T-helper 1 cell treated with Interleukin-12 subunit alpha and Interleukin-12 subunit beta and Interleukin-4 antibody, amounts not matched to agents 30 μg/mL and 1 μg/mL, for 36 hours (primary cell): ENCODE measurements around the gene WLS.
"Not testable (repeated sequence)": the region's sequence is repeated elsewhere in the genome, so short reads cannot be mapped to it uniquely, and the experiment has no call there.

Experiments used
- H3K27ac Mint-ChIP-seq: one replicate; pipeline ENCODE4 v1.8.0; 2021; ENCODE audit warnings: mild to moderate bottlenecking, mixed read lengths
- H3K27me3 Mint-ChIP-seq: one replicate; pipeline ENCODE4 v1.8.0; 2021; ENCODE audit warnings: low read depth, mixed read lengths
- H3K36me3 Mint-ChIP-seq: one replicate; pipeline ENCODE4 v1.8.0; 2021; ENCODE audit warnings: low read depth, mixed read lengths
- H3K4me1 Mint-ChIP-seq: one replicate; pipeline ENCODE4 v1.8.0; 2021; ENCODE audit warnings: low read depth, mixed read lengths
- H3K4me3 Mint-ChIP-seq: one replicate; pipeline ENCODE4 v1.8.0; 2021; ENCODE audit warnings: mild to moderate bottlenecking, moderate library complexity, mixed read lengths
- H3K9me3 Mint-ChIP-seq: one replicate; pipeline ENCODE4 v1.8.0; 2021; ENCODE audit warnings: mixed read lengths

Gene WLS

GRCh38 chr1:68232289-68233148 lies at the start of gene WLS:
WLS (minus strand) TSS chr1:68232523; CDS start chr1:68232299, 224 bp downstream.
- H3K27ac Mint-ChIP-seq = no peak within 1 kb of the TSS
- H3K36me3 Mint-ChIP-seq = no peaks in the 10 kb centered on the region
- H3K9me3 Mint-ChIP-seq = no peaks in the 10 kb centered on the region
- peaks cover 71% of the 10 kb centered on the region for H3K27me3 Mint-ChIP-seq
- no peak within 1 kb of the TSS for H3K4me3 Mint-ChIP-seq
- peaks cover 8% of the 10 kb centered on the region for H3K4me1 Mint-ChIP-seq

GRCh38 chr1:68280286-68280685 lies 48.0 kb upstream of the WLS start:
- H3K4me3 Mint-ChIP-seq = no peak overlapping the region
- H3K27ac Mint-ChIP-seq = no peak overlapping the region
- no peaks in the 10 kb centered on the region for H3K4me1 Mint-ChIP-seq
- no peaks in the 10 kb centered on the region for H3K27me3 Mint-ChIP-seq
- no peaks in the 10 kb centered on the region for H3K9me3 Mint-ChIP-seq
- H3K36me3 Mint-ChIP-seq = no peaks in the 10 kb centered on the region

- Mint-ChIP-seq H3K4me3 (no peak overlapping the region), H3K27ac (no peak overlapping the region), H3K4me1 (no peaks in the 10 kb centered on the region), H3K36me3 (no peaks in the 10 kb centered on the region), H3K27me3 (no peaks in the 10 kb centered on the region), H3K9me3 (no peaks in the 10 kb centered on the region)
These were observed 47.5 kb upstream of the WLS start for GRCh38 chr1:68279846-68280245.

- Mint-ChIP-seq H3K27ac (no peak overlapping the region), H3K9me3 (no peaks in the 10 kb centered on the region), H3K27me3 (no peaks in the 10 kb centered on the region), H3K4me1 (no peaks in the 10 kb centered on the region), H3K36me3 (no peaks in the 10 kb centered on the region), H3K4me3 (no peak overlapping the region)
These were observed 45.9 kb upstream of the WLS start for GRCh38 chr1:68278221-68278620.

- H3K9me3 Mint-ChIP-seq = no peaks in the 10 kb centered on the region
These were observed 44.1 kb upstream of the WLS start for GRCh38 chr1:68276448-68276847.

GRCh38 chr1:68273530-68273929 lies 41.2 kb upstream of the WLS start:
- no peaks in the 10 kb centered on the region for H3K27me3 Mint-ChIP-seq
- no peak overlapping the region for H3K4me3 Mint-ChIP-seq
- no peaks in the 10 kb centered on the region for H3K4me1 Mint-ChIP-seq
- no peaks in the 10 kb centered on the region for H3K9me3 Mint-ChIP-seq
- no peak overlapping the region for H3K27ac Mint-ChIP-seq
- H3K36me3 Mint-ChIP-seq = no peaks in the 10 kb centered on the region

More at GRCh38 chr1:68276448-68276847, 44.1 kb upstream of the WLS start:
- H3K4me3 Mint-ChIP-seq = no peak overlapping the region
- no peak overlapping the region for H3K27ac Mint-ChIP-seq
- no peaks in the 10 kb centered on the region for H3K36me3 Mint-ChIP-seq
- no peaks in the 10 kb centered on the region for H3K4me1 Mint-ChIP-seq
- H3K27me3 Mint-ChIP-seq = no peaks in the 10 kb centered on the region

- no peaks in the 10 kb centered on the region for H3K36me3 Mint-ChIP-seq
- H3K27me3 Mint-ChIP-seq = no peaks in the 10 kb centered on the region
- no peaks in the 10 kb centered on the region for H3K9me3 Mint-ChIP-seq
- H3K27ac Mint-ChIP-seq = no peak overlapping the region
- H3K4me3 Mint-ChIP-seq = no peak overlapping the region
- no peaks in the 10 kb centered on the region for H3K4me1 Mint-ChIP-seq
These were observed 39.3 kb upstream of the WLS start for GRCh38 chr1:68271596-68271995.

GRCh38 chr1:68270951-68271350 lies 38.6 kb upstream of the WLS start:
- Mint-ChIP-seq H3K4me1 (no peaks in the 10 kb centered on the region), H3K27me3 (no peaks in the 10 kb centered on the region), H3K27ac (no peak overlapping the region), H3K9me3 (no peaks in the 10 kb centered on the region), H3K4me3 (no peak overlapping the region), H3K36me3 (no peaks in the 10 kb centered on the region)

- Mint-ChIP-seq H3K4me3 (no peak overlapping the region), H3K36me3 (no peaks in the 10 kb centered on the region), H3K27ac (no peak overlapping the region), H3K4me1 (no peaks in the 10 kb centered on the region), H3K9me3 (no peaks in the 10 kb centered on the region), H3K27me3 (no peaks in the 10 kb centered on the region)
These were observed 37.5 kb upstream of the WLS start for GRCh38 chr1:68269637-68270430.

GRCh38 chr1:68268896-68269483 lies 36.7 kb upstream of the WLS start:
- no peaks in the 10 kb centered on the region for H3K36me3 Mint-ChIP-seq
- no peak overlapping the region for H3K27ac Mint-ChIP-seq
- H3K9me3 Mint-ChIP-seq = no peaks in the 10 kb centered on the region
- no peaks in the 10 kb centered on the region for H3K27me3 Mint-ChIP-seq
- no peaks in the 10 kb centered on the region for H3K4me1 Mint-ChIP-seq
- H3K4me3 Mint-ChIP-seq = no peak overlapping the region

GRCh38 chr1:68256824-68257223 lies 24.5 kb upstream of the WLS start:
- H3K4me1 Mint-ChIP-seq, H3K27ac Mint-ChIP-seq, H3K4me3 Mint-ChIP-seq, H3K9me3 Mint-ChIP-seq, H3K27me3 Mint-ChIP-seq, H3K36me3 Mint-ChIP-seq: not testable (repeated sequence)

GRCh38 chr1:68255301-68255700 lies 23.0 kb upstream of the WLS start:
- Mint-ChIP-seq H3K4me1 (no peaks in the 10 kb centered on the region), H3K4me3 (no peak overlapping the region), H3K27ac (no peak overlapping the region), H3K36me3 (no peaks in the 10 kb centered on the region), H3K9me3 (no peaks in the 10 kb centered on the region), H3K27me3 (no peaks in the 10 kb centered on the region)

- Mint-ChIP-seq H3K27me3 (no peaks in the 10 kb centered on the region), H3K27ac (no peak overlapping the region), H3K36me3 (no peaks in the 10 kb centered on the region), H3K9me3 (no peaks in the 10 kb centered on the region), H3K4me3 (no peak overlapping the region), H3K4me1 (no peaks in the 10 kb centered on the region)
These were observed 22.4 kb upstream of the WLS start for GRCh38 chr1:68254667-68255226.

- Mint-ChIP-seq H3K36me3 (no peaks in the 10 kb centered on the region), H3K9me3 (no peaks in the 10 kb centered on the region), H3K4me1 (peaks cover 3% of the 10 kb centered on the region), H3K4me3 (no peak overlapping the region), H3K27me3 (peaks cover 32% of the 10 kb centered on the region), H3K27ac (no peak overlapping the region)
These were observed 4.7 kb upstream of the WLS start for GRCh38 chr1:68237040-68237439.
